ENCODE measurements around the gene ADSS2.
"Not testable (repeated sequence)": the region's sequence is repeated elsewhere in the genome, so short reads cannot be mapped to it uniquely, and the experiment has no call there.

The ADSS2 gene

GRCh38 chr1:244394826-244395765 is 56.6 kb downstream of the ADSS2 start:
- DNase-seq = no peak

GRCh38 chr1:244394346-244394745 is 57.4 kb downstream of the ADSS2 start:
- DNase-seq = no peak

GRCh38 chr1:244393604-244394176 is 58.0 kb downstream of the ADSS2 start:
- DNase-seq = no peak

- peak; percentile 77 for DNase-seq
These were observed 59.9 kb downstream of the ADSS2 start for GRCh38 chr1:244391761-244392160.

- no peak for DNase-seq
These were observed 62.7 kb downstream of the ADSS2 start for GRCh38 chr1:244388961-244389360.

- DNase-seq = no peak
These were observed 64.3 kb downstream of the ADSS2 start for GRCh38 chr1:244387415-244387814.

GRCh38 chr1:244386595-244386994 is 65.1 kb downstream of the ADSS2 start:
- no peak for DNase-seq

GRCh38 chr1:244384066-244384465 is 67.6 kb downstream of the ADSS2 start:
- no peak for DNase-seq

- DNase-seq = no peak
These were observed 68.3 kb downstream of the ADSS2 start for GRCh38 chr1:244383278-244383884.

- DNase-seq = peak; percentile 49
These were observed 69.7 kb downstream of the ADSS2 start for GRCh38 chr1:244381878-244382565.

- DNase-seq = no peak
These were observed 75.6 kb downstream of the ADSS2 start for GRCh38 chr1:244376126-244376525.

GRCh38 chr1:244375051-244375450 is 76.7 kb downstream of the ADSS2 start:
- no peak for DNase-seq

- DNase-seq = not testable (repeated sequence)
These were observed 77.2 kb downstream of the ADSS2 start for GRCh38 chr1:244374484-244374883.

GRCh38 chr1:244371242-244372141 is 80.2 kb downstream of the ADSS2 start:
- no peak for DNase-seq

- DNase-seq = no peak
These were observed 81.6 kb downstream of the ADSS2 start for GRCh38 chr1:244370060-244370637.

GRCh38 chr1:244369256-244370057 is 82.3 kb downstream of the ADSS2 start:
- DNase-seq = no peak

- no peak for DNase-seq
These were observed 83.4 kb downstream of the ADSS2 start for GRCh38 chr1:244368279-244368678.

GRCh38 chr1:244367399-244368114 is 84.2 kb downstream of the ADSS2 start:
- no peak for DNase-seq

- DNase-seq = no peak
These were observed 85.9 kb downstream of the ADSS2 start for GRCh38 chr1:244365809-244366208.

GRCh38 chr1:244365262-244365661 is 86.4 kb downstream of the ADSS2 start:
- DNase-seq = not testable (repeated sequence)

All from NCI-H226 (cell line).